GM21515 (cell line): ENCODE data around the gene SLC4A1.
"Not testable (repeated sequence)": the region's sequence is repeated elsewhere in the genome, so short reads cannot be mapped to it uniquely, and the experiment has no call there.

Experiments used
- ATAC-seq: cut with Tn5 transposase; IDR thresholded peaks from one replicate; pipeline ENCODE4 v1.9.1; 2021; ENCODE audit not compliant: unreplicated experiment

Gene SLC4A1

GRCh38 chr17:44257815-44258760, 9.8 kb downstream of the SLC4A1 start:
- ATAC-seq = no peak

GRCh38 chr17:44256671-44257070, 11.3 kb downstream of the SLC4A1 start:
- ATAC-seq = no peak

- ATAC-seq = no peak
Observed at GRCh38 chr17:44255915-44256314, 12.0 kb downstream of the SLC4A1 start.

GRCh38 chr17:44254361-44255095, 13.4 kb downstream of the SLC4A1 start:
- no peak for ATAC-seq

GRCh38 chr17:44253006-44253405, 14.9 kb downstream of the SLC4A1 start:
- ATAC-seq = no peak

- ATAC-seq = no peak
Observed at GRCh38 chr17:44251062-44251461, 16.9 kb downstream of the SLC4A1 start.

- no peak for ATAC-seq
Observed at GRCh38 chr17:44249501-44250246, 18.3 kb downstream of the SLC4A1 start.

GRCh38 chr17:44247876-44248736, 19.8 kb downstream of the SLC4A1 start:
- ATAC-seq = no peak

- no peak for ATAC-seq
Observed at GRCh38 chr17:44247440-44247841, 20.5 kb downstream of the SLC4A1 start.

- ATAC-seq = no peak
Observed at GRCh38 chr17:44241106-44241624, 26.8 kb downstream of the SLC4A1 start.

GRCh38 chr17:44237886-44238285, 30.0 kb downstream of the SLC4A1 start:
- not testable (repeated sequence) for ATAC-seq

GRCh38 chr17:44236444-44236991, 31.4 kb downstream of the SLC4A1 start:
- no peak for ATAC-seq

GRCh38 chr17:44235583-44235936, 32.4 kb downstream of the SLC4A1 start:
- ATAC-seq = no peak

GRCh38 chr17:44233582-44233981, 34.4 kb downstream of the SLC4A1 start:
- no peak for ATAC-seq

- no peak for ATAC-seq
Observed at GRCh38 chr17:44232061-44232460, 35.9 kb downstream of the SLC4A1 start.

GRCh38 chr17:44230140-44230539, 37.8 kb downstream of the SLC4A1 start:
- no peak for ATAC-seq

- no peak for ATAC-seq
Observed at GRCh38 chr17:44229090-44229489, 38.8 kb downstream of the SLC4A1 start.

- ATAC-seq = no peak
Observed at GRCh38 chr17:44223541-44224071, 44.3 kb downstream of the SLC4A1 start.

GRCh38 chr17:44222112-44222869, 45.6 kb downstream of the SLC4A1 start:
- no peak for ATAC-seq
